Hippocampal formation (tissue), 2 donors: ENCODE measurements around the gene NFKBIB.
A peak's percentile ranks its signal among the peaks of the same experiment; 100 is the strongest.
"Not testable (repeated sequence)": the region's sequence is repeated elsewhere in the genome, so short reads cannot be mapped to it uniquely, and the experiment has no call there.

Experiments used
- DNase-seq, 2 donors: peaks; one replicate each; lab custom pipeline; 2025; lab: John Stamatoyannopoulos, UW

The NFKBIB gene

DNA sequence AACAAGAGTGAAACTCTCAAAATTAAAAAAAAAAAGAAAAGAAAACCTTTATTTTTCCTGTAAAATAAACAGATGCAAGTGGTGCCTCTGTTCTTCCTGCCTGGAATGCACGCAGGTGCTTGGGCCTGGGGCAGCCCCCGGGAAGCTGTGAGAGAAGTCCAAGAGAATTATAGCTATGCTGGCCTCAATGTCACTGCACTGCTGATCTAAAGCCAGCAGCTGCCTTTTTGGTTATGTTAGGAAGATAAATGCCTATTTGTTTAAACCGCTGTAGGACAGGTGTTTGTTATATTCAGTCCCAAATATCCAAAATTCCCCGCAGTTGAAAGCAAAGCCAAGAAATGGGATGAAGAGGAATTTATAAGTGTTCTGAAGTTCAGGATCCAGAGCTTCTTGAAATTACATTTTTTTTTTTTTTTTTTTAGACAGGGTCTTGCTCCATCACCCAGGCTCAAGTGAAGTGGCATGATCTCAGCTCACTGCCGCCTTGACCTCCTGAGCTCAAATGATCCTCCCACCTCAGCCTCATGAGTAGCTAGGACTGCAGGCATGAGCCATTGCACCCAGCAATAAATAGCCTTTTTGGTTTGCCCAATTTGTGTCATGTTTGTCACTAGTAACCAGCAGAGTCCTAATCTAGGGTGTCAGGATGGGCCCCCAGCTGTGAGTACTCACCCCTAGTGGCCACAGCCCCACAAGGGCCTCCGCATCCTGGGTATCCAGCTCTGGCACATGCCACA lies 23.9 kb upstream of the NFKBIB start:
- DNase-seq: no peak

DNA sequence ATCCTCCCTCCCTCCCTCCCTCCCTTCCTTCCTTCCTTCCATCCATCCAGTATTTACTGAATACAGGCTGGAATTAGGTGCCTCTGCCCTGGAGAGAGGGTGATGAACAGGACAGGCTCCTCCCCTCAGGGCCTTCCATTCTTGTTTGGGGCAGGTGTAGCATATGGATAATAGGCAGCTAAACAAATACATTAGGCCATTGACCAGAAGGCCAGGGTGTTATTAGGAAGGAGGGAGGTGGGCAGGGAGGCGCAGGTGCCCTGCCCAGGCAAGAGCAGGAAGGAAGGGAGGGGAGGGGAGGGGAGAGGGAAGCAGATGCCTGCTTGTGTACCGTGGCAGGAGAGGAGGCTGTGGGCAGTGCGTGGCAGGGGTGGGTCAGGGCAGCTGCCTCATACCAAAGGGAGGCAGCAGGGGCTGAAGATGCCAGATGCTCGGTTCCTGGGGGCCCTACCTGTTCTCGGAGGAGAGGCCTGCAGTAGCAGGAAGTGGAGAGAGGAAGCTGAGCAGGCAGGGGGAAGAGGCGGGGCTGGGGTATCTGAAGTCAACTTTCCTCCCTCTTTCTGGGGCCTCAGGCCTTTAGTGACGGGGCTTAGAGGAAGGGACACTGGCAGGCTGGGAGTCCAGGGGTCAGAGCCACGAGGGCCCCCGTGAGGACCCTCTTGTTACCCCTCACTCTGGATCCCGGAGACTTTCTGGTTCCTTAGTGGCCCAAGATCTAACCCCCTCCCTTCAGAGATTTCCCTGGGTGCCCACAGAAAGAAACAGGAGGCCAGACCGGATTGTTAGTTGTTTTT lies 21.8 kb upstream of the NFKBIB start, which contains the start of gene RINL:
Gene RINL (minus strand): TSS at position 495 of the 794 bp plus-strand sequence. CDS start 1,533 bp downstream, outside the sequence.
- DNase-seq: peak in 1 of 2 donors; percentile 9

DNA sequence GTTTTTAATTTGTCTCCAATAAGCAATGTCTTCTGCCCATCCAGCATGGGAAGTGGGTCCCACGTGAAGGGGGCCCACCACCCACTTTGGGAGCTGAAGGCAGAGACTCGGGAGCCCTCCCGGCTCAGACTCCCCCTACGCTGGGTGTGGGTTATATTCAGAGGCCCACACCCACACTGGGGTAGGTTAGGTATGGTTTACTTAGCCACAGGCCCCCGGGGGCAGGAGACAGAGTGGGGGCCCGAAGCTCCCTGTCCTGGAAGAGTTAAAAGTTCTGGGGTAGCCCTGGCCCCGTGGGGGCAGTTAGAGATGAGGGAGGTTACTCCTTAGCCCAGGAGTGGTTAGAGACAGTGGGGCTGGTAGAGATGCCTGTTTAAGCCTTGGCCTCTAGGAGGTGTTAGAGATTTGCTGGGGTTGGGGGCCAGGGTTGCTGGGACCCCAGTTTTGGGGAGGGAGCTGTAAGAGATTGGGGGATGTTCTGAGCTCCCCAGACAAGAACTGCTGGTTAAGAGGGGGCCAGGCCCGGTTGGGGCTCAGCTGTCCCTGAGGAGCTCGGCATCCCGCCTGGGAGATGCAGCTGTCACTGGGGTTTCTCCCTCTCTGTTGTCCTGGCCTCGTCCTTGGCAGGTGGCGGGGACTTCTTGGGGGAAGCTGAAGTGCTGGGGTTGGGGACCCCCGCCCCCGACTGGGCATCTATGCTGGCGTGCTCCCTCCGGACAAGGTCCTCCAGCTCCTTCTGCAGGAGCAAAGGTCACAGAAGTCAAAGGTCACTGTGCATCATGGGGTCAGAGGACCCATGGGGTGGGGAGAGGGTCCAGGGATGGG lies 21.0 kb upstream of the NFKBIB start:
- DNase-seq: no peak

DNA sequence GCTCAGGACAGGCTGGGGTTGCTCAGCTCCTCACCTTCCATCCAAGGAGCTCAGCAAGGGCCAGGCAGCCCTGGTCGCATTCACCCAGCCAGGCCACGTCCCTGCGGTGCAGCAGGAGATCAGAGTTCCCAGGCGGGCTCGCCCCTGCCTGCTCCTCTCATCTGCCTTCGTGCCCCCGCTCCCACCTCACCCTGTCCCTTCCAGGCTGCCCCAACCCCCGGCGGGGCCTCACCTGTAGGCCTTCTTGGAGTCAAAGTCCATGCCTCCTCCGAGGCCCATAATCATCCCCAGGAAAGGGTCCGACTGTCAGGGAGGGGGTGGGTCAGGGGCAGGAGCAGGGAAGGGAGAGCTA lies 20.4 kb upstream of the NFKBIB start:
- no peak for DNase-seq

DNA sequence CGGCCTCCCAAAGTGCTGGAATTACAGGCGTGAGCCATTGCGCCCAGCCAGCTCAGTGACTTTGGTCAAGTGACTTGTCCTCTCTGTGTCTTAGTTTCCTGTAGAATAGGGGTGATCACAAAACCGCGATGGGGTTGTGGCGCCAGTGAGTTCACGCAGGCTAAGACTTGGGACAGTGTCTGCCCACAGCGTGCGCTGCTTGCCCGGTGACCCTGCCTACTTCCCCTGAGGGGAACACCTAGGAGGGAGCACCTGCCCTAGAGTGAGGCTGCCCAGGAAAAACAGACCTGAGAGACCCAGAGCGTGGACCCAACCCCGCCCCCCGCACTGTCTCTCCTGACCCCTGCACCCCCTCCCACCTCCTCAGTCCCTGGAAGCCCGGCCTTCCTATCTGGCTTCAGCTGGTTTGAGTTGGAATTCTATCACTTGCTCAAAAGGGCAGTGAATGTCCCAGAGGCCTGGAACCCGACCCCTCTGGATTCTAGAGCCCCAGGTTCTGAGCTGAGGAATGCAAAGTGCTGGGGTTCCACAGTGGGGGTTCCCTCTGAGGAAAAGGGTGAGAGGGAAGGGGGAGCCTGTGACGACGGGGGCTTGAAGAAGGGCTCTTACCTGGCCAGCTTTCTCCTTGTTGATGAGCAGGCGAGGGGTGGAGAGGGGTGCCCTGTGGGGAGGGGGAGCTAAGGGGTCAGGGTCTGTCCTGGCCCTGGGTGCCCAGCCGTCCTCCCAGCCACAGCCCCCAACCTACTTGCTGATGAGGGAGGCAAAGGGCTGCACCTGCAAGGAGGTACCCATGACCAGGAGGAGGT lies 19.5 kb upstream of the NFKBIB start:
- no peak for DNase-seq

DNA sequence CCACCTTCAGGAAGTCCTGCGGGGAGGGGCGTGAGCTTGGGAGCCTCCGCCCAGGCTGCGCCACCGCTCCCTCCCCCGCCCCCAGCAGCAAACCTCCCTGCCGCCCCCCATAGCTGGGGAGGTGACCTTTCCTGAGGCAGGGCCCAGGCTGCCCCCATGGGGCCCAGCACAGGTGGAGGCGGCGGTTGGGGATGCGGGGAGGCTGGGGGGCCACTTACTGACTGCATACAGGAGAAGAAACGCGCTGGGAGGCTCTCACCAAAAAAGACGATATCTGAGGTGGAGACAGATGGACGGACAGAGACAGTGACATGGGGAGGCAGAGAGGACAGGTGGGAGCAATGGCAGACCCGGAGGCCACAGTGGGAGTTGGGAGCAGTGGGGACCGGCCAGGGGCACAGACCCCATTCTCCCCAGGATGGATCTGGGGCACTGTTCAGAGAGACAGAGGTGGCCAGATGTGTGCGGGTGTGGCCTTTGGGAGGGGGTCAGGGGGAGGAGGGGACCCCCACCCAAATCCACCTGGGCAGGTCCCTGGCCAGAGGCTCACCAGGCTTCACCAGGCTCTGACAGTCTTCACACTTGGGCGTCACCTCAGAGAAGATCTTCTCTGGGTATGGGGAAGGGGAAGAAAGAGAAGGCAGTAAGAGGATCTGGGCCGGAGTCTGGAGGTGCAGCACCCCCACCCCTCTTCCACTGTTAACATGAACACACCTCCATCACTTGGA lies 18.7 kb upstream of the NFKBIB start:
- DNase-seq: no peak

DNA sequence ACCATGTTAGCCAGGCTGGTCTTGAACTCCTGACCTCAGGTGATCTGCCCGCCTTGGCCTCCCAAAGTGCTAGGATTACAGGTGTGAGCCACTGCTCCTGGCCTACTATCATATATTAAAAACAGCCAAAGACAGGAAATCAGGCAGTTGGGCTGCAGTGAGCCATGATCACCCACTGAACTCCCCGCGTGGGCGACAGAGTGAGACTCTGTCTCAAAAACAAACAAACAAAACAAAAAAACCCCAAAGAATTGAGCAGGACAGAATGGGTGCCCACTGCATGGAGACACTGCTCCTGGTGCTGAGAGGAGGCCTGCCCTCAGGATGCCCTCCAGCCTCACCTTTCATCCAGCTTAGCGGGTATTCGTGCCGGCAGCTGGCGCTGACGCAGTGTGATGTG lies 16.5 kb upstream of the NFKBIB start:
- no peak for DNase-seq

DNA sequence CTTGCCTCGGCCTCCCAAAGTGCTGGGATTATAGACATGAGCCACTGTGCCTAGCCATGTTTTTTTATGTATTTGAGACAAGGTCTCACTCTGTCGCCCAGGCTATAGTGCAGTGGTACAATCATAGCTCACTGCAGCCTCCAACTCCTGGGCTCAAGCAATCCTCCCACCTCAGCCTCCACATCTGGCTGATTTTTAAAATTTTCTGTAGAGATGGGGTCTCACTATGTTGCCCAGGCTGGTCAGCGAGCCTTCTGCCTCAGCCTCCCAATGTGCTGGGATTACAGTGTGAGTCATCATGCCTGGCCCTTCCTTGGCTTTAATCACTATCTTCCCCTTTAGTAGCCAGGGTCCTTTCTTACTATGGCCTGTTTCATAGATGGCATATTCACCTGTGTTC lies 15.1 kb upstream of the NFKBIB start:
- not testable (repeated sequence) for DNase-seq

DNA sequence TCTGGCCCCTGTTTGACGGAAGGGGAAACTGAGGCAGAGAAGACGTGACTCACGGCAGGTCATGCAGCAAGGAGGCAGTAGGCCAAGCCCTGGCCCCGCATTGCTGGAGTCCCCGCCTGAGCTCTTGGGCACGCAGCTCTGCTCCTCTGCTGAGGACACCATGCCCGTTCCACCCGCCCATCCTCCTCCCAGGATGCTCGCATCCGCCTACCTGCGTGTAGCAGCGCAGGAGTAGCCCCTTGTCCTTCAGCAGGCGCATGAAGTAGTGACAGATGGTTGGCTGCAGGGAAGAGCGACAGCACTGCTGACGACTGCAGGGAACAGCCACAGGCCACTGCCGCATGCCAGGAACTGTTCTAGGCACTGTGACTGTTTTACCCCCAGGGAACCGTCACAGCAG lies 10.9 kb upstream of the NFKBIB start:
- DNase-seq: no peak

DNA sequence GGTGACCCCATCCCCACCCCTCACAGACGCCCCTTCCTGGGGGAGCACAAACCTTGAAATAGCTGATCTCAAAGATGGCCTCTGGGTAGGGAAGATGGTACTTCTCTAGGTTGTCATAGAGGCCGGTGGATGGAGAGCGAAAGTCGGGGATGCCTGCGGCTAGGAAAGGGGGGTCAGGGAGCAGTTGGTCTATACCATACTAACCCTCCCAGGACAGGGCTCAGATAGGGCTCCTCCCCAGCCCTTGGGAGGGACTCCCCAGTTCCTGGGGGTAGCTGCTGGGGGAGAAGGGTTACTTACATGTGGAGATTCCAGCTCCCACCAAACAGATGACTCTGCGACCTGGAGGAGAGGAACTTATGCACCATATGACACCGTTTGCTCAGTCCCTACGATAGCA lies 10.0 kb upstream of the NFKBIB start:
- no peak for DNase-seq

DNA sequence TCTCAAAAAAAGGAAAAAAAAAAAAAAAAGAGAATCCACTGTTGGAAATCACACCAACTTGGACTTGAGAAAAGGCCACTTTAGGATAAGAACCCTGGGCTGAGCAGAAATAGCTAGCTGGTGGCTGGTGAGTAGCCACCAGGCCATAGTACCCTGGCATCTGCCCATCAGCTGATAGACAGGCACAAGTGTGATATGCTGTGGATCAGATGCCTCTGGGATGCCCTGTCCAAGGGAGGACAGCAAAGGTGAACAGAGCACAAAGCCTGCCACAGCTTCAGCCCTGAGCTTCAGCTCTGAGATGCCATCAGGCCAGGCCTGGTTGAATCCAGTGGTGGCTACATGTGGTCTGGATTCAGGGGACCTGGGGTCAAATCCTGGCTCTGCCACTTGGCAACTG lies 9.1 kb upstream of the NFKBIB start:
- no peak for DNase-seq

DNA sequence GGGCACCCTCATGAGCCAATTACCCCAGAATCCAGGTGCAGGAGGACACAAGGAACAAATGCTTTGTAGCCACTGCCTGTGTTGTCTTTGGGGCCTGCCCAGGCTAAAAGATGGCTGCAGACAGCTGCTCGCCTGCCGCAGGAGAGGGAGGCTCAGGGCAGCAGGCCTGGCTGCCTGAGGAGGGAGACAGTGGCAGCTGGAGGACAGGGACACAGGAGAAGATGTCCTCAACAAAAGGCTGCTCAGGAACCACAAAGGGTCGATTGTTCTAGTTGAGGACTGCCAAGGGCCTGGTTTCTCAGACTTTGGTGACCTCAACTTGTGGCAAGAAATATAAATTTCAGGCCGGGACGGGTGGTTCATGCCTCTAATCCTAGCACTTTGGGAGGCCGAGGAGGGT lies 8.0 kb upstream of the NFKBIB start:
- peak; percentile 62 to 72 for DNase-seq

DNA sequence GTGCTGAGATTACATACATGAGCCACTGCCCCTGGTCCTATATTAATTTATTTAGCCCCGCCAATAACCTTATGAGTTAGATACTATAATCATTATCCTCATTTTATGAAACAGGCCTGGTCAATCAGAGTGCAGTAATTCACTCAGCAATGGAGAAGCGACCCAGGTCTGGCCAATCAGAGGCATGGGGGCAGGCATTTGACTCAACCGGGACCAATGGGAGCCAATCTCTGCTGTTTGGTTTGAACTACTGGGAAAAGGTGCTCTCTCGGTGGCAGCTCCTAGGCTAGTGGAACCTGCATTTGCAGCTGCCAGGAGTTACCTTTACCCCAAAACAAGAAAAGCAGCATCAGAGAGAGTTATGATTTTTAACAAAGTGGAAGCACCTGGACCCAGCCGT lies 6.9 kb upstream of the NFKBIB start:
- no peak for DNase-seq

DNA sequence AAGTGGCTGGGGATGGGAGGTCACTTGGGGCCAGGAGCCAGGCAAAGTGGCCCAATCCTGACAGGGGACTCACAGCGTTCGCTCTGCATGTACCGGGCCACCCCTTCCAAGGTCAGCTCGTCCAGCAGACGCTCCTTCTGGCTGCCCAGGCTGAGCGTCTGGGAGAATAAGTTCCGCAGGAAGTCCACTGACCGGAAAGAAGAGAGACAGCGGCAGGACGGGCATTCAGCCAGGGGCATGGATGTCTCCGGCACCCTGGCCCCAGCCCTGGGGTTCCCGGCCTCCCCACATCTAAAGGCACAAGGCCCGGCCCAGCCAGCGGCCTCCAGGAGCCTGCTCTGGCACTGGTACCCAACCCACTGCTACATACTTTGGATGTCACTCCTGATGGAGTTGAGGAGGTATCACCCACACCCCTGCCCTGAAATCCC lies 6.4 kb upstream of the NFKBIB start:
- DNase-seq: peak in 1 of 2 donors; percentile 4

DNA sequence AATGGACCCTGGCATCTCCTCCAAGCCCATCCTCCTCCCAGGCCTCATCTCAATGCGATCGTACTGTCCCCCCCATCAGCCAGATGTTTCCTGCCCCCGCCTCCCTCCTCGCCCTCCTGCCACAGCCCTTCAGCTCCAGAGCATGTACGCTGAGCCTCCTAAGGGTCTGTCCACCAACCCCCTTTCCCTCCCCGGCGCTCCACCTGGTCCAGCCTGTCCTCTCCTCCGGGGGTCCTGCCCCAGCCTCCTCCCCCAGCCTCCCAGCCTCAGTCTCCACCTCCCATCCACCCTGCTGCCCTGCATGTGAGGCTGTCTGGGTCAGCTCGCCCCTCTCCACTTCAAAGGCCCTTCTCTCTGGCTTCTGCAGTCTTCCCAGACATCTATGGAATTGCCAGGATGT lies 4.8 kb upstream of the NFKBIB start:
- DNase-seq: no peak

DNA sequence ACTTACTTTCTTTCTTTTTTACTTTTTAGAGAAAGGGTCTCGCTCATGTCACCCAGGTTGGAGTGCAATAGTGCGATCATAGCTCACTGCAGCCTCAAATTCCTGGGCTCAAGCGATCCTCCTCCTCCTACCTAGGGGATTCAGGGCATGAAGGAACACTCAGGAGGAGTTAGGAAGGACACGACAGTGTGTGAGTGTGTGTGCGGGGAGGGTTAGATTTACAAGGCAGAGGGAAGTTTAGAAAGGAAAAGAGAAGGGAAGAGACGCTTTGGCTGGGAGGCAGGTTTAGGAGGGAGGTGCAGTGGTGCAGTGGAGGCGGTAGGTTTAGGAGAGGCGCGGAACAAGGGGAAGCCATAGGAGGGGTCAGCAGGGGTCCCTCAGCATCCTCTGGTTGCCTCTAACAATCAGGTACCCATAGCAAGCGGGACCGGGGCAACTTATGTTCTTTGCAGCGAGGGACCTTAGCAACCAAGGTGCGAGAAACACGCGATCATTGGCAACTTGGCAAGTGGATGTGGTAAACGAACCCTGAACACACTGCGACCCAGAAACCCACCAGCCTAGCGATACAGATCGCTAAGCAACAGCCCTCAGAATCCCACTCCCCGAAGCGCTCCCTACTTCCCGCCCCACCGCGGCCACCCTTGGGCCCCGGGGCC lies 852 bp upstream of the NFKBIB start:
- no peak for DNase-seq

DNA sequence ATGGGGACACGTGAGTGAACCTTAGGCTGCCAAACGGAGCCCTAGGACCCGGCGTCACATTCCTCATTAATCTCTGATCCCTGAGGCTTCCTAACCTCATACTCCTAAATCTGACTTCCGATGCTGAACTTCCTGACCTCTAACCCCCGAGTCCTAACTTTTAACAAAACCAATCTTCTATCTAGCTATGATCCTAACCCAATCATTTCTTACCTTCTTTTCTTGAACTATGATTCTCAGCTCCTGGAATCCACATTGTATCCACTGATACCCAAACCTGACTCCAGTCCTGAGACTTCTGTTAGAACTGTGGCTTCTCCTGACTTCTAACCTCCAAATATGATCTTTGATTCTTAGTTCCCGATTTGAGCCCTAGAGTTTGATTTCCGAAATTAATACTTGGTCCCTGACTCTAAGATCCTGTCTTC lies 447 bp downstream of the NFKBIB start:
- DNase-seq: peak in 1 of 2 donors; percentile 45

DNA sequence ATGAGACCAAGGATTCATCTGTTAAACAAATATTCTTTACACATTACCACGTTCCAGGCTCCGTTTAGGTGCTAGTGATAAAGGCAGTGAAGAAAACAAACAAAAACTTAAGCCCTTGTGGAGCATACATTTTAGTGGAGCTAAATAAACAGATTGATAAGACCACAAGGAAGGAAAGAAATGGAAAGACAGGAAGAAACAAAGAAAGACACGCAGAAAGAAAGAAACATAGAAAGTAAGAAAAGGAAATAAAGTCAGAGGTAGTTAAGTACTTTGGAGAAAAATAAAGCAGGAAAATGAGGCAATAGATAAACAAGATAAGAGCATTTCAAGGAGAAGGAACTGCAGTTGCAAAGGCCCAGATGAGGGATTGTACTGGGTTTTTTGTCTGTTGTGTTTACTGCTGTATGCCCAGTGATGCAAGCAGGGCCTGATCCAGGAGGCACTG lies 998 bp downstream of the NFKBIB start:
- no peak for DNase-seq

DNA sequence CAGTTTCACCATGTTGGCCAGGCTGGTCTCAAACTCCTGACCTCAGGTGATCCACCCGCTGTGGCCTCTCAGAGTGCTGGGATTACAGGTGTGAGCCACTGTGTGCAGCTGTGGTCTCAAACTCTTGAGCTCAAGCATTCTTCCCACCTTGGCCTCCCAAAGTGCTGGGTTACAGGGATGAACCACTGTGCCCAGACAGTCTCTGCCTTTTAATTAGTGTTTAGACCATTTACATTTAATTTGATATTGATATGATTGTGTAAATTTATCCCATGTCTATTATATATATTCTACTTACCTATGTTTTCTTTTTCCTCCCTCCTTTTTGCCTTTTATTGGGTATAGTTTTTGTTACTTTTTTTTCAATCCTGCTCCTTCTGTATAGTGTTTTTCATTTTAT lies 1.9 kb downstream of the NFKBIB start:
- no peak for DNase-seq
